NB4 (cell line): ENCODE results near the gene RABGAP1.

Source experiments
- CTCF ChIP-seq: IDR thresholded peaks from one replicate; pipeline ENCODE4 v1.5.1; 2012; ENCODE audit warnings: low read depth, low read length
- MYC ChIP-seq: IDR thresholded peaks from 2 replicates; pipeline ENCODE4 v1.6.1; 2011; ENCODE audit warnings: low read depth, low read length

GRCh38 chr9:123149067-123149466 is 208.2 kb downstream of the RABGAP1 start:
- TF ChIP-seq MYC (no peak), CTCF (no peak)
